ENCODE measurements around the gene CCDC85B. TPM values are rescaled to one million over a fixed set of nuclear protein-coding genes. Genes with fewer than 3 reads are reported as not detected.

Gene CCDC85B
- total and polyA plus RNA-seq, 2 of the 8 experiments (the other 6 are each of a cell fraction or from before 2014, with no cell fraction given), result 19.8 to 30.8 TPM

GRCh38 chr11:65890324-65891218 is at the start of gene CCDC85B (continued):
- TF ChIP-seq, protein P1, sequence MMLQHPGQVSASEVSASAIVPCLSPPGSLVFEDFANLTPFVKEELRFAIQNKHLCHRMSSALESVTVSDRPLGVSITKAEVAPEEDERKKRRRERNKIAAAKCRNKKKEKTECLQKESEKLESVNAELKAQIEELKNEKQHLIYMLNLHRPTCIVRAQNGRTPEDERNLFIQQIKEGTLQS (IDR thresholded peaks at IDR 0.05; ENCODE audit: insufficient read depth, low read depth, low read length), result no peak
- TF ChIP-seq RFX5 (IDR thresholded peaks at IDR 0.05; ENCODE audit: borderline replicate concordance, low read depth, low read length) (no peak), TAF7 (optimal IDR thresholded peaks at IDR 0.05; ENCODE audit: borderline replicate concordance, low read depth, low read length) (peak; percentile 74), POU5F1 (IDR thresholded peaks at IDR 0.05; ENCODE audit: low read depth, low read length) (no peak), CTCF (IDR thresholded peaks at IDR 0.05; ENCODE audit: control extremely low read depth in 1 of 3, insufficient read depth in 1 of 3, low read depth in 1 of 3, low read length in 3 of 3) (peak in 2 of 3 experiments; percentile 25 to 45; a peak in 3 of 4 replicates), MAX (IDR thresholded peaks at IDR 0.05) (peak; percentile 89), CTBP2 (IDR thresholded peaks at IDR 0.05; ENCODE audit: borderline replicate concordance, insufficient read depth, insufficient read length, low read length) (peak; percentile 28), BCL11A (IDR thresholded peaks at IDR 0.05; ENCODE audit: low read depth in 2 of 2, low read length in 2 of 2) (no peak), EZH2 (IDR thresholded peaks at IDR 0.05; ENCODE audit: low read depth, low read length, severe bottlenecking) (peak; percentile 1), RAD21 (IDR thresholded peaks at IDR 0.05 in 1 of 2, conservative IDR thresholded peaks at IDR 0.05 in 1 of 2; ENCODE audit: low read depth in 2 of 2, low read length in 2 of 2) (peak in 1 of 2 experiments; percentile 35; a peak in 1 of 4 replicates), CHD2 (IDR thresholded peaks at IDR 0.05; ENCODE audit: low read length) (no peak)

Measured in H1 (cell line).